GM10847 (cell line): ENCODE measurements around the gene AIFM2.

Source experiments
- POLR2A ChIP-seq: IDR thresholded peaks from 2 replicates; pipeline ENCODE4 v1.6.1; 2011; ENCODE audit not compliant: insufficient read length; ENCODE audit errors: extremely low read depth

Gene AIFM2

GRCh38 chr10:70090951-70091350 lies 41.7 kb downstream of the AIFM2 start:
- no peak for TF ChIP-seq POLR2A

- TF ChIP-seq POLR2A, result no peak
Observed at GRCh38 chr10:70090013-70090412, 42.6 kb downstream of the AIFM2 start.

- TF ChIP-seq POLR2A, result no peak
Observed at GRCh38 chr10:70088308-70088698, 44.3 kb downstream of the AIFM2 start.

DNA sequence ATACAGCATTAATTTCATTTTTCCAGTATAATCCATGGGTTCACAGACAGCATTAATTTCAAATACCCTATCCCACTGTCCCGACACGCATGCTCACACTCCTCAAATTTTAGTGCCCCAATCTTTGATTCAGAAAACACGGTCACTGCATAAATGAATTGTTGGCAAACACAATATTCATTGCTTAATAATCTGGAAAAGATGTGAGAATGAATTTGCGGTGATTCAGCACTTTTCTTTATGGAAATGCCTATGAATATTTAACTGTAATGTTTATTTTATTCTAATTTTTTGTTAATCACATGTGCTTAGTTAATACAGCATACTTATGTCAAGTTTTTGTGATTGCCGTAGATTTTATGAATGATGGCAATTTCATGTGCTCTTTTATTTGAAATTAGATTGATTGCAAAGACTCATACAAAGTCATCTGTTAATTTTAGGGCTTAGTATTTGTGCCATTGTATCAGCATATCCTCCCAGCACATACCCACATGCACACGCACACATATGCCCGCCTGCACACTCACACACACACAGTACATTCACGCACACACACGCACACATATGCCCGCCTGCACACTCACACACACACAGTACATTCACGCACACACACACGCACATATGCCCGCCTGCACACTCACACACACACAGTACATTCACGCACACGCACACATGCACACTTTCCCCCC lies 44.9 kb downstream of the AIFM2 start:
- TF ChIP-seq POLR2A, result no peak

GRCh38 chr10:70085975-70086613 lies 46.5 kb downstream of the AIFM2 start:
- TF ChIP-seq POLR2A, result no peak

DNA sequence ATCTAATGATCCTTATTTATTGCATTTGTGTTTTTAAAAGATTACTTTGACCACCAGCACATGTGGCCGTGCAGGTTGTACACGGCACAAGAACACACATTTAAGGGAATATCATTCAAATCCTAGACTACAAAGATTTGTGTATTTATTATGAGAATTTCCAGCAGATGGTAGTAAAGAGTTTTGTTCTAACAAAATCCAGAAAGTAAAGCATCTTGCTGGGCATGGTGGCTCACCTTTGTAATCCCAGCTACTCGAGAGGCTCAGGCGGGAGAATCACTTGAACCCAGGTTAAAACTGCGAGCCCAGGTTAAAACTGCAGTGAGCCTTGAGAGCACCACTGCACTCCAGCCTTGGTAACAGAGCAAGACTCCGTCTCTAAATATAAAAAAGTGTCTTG lies 48.4 kb downstream of the AIFM2 start:
- no peak for TF ChIP-seq POLR2A

DNA sequence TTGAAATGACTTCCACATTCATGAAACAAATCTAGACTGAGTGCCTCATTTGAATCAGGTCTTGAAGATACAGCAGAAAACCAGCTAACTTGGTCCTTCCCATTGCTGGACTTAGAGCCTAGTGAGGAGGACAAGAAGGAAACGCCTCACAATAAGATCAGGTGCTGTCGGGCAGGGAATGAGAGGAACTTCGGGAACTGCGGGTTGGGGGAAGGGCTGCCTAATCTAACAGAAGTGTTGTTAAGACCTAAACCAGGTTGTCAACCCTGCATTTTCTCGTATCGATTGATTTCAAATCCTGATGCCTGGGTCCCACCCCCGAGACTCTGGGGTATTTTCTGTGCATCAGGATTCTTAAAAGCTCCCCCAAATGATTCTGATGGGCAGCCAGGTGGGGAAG lies 53.7 kb downstream of the AIFM2 start:
- TF ChIP-seq POLR2A, result no peak

DNA sequence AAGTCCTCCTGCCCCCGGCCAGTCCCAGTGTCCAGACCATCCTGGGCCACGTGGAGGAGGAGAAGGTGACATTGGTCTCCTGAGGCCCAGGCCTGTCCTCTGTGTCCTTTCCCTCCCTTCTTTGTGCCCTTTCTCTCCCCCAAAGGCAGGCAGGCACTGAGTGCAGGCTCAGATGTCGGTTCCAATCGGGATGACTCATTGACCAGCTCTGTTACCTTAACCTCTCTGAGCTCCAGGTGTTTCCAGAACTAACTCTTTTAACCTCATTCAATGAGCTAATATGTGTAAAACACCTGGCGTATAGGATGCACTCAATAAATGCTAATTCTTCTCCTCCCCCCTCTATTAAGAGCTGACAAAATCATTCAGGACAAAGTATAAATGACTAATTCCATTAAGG lies 54.3 kb downstream of the AIFM2 start:
- TF ChIP-seq POLR2A, result no peak

GRCh38 chr10:70074971-70075370 lies 57.7 kb downstream of the AIFM2 start:
- TF ChIP-seq POLR2A, result no peak

DNA sequence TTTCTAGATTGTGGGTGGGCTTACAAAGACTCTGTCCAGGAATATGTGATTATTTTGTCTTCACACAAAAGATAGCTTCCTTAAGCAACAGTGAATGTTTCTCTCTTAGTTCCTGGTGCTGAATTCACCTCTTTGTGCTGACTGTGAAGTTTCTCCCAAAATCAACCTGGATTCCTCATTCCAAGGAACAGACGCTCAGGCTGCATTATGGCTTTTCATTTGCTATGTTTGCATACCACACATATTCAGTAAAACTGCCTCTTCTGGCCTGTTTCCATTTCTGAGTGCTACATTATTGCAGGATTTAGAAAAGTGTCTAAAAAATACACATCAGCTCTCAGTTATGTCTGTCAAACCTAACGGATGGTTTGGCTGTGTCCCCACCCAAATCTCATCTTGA lies 58.5 kb downstream of the AIFM2 start:
- TF ChIP-seq POLR2A, result no peak

- no peak for TF ChIP-seq POLR2A
Observed at GRCh38 chr10:70070834-70071233, 61.8 kb downstream of the AIFM2 start.

DNA sequence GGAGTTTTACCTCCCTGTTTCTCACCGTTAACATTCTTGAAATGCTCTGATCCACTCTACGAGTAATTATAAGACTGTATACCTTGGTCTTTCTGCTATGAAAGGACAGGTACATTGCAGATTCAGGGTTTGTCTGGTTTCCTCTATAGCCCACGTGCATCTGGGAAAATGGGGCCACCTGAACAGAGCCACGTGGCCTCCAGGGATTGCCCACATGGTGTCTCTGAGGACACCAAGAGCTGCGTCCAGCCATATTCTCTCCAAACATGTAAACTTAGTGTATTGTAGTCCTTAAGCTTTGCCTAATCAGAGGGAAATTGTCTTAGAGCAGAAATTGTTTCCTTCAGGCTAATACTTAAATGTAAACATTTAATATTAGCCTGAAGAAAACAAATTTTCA lies 63.3 kb downstream of the AIFM2 start:
- no peak for TF ChIP-seq POLR2A

DNA sequence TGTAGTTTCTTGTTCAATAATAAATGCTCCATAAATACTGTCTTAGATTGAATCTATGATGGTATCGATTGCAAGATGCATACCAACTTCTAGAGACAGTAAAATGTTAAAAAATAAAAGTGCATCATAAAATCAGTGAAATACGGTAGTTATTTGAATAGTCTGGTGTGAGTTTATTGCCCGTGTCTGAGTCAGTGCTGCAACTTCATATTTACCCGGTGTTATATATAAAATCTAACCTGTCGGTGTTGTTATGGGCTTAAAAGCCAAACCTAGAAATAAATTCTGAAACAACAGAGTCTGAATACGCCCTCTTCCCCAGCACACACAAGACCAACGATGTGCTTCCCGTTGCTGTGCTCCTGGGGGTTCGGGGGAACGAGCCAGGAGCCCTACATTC lies 63.7 kb downstream of the AIFM2 start:
- TF ChIP-seq POLR2A, result no peak

DNA sequence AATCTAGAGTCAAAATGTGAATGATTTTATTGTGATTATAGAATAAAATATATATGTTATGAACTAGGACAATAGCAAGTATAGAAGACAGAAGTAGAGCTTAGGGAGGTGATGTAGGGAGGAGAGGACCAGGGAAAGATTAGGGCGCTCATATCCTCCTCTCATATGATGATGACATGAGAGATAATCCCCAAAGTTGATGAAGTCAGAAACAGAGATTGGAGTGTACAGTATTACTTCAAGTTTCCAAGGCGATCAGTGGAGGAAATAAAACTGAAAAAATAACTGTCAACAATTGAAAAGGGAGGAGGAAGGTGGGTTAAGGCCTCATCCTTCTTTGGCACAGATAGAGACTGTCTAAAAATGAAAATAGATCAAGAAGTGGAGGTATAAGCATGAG lies 65.0 kb downstream of the AIFM2 start:
- TF ChIP-seq POLR2A, result no peak

- no peak for TF ChIP-seq POLR2A
Observed at GRCh38 chr10:70066190-70066589, 66.4 kb downstream of the AIFM2 start.

- TF ChIP-seq POLR2A, result no peak
Observed at GRCh38 chr10:70064486-70064885, 68.1 kb downstream of the AIFM2 start.
